Superior temporal gyrus (tissue), 1 donor: ENCODE results near the gene NINL.
"Not testable (repeated sequence)": the region's sequence is repeated elsewhere in the genome, so short reads cannot be mapped to it uniquely, and the experiment has no call there.

Experiments
- DNase-seq: peaks from one replicate; pipeline ENCODE4 v3.0.0-alpha.2; 2016; ENCODE audit errors: extremely low spot score

The NINL gene

GRCh38 chr20:25503936-25504335, 81.4 kb downstream of the NINL start:
- no peak for DNase-seq

GRCh38 chr20:25503051-25503639, 82.2 kb downstream of the NINL start:
- DNase-seq: not testable (repeated sequence)

- DNase-seq: no peak
Measured at GRCh38 chr20:25500880-25501351, 84.4 kb downstream of the NINL start.

- DNase-seq: no peak
Measured at GRCh38 chr20:25499855-25500434, 85.4 kb downstream of the NINL start.

GRCh38 chr20:25499031-25499430, 86.3 kb downstream of the NINL start:
- no peak for DNase-seq

- DNase-seq: no peak
Measured at GRCh38 chr20:25498280-25498606, 87.1 kb downstream of the NINL start.

GRCh38 chr20:25497586-25498279, 87.6 kb downstream of the NINL start:
- DNase-seq: no peak

- no peak for DNase-seq
Measured at GRCh38 chr20:25496968-25497401, 88.3 kb downstream of the NINL start.

GRCh38 chr20:25496165-25496967, 89.0 kb downstream of the NINL start:
- no peak for DNase-seq

- DNase-seq: no peak
Measured at GRCh38 chr20:25495189-25495824, 90.0 kb downstream of the NINL start.

GRCh38 chr20:25494506-25495188, 90.7 kb downstream of the NINL start:
- no peak for DNase-seq

- DNase-seq: no peak
Measured at GRCh38 chr20:25493748-25494505, 91.4 kb downstream of the NINL start.

GRCh38 chr20:25493137-25493536, 92.2 kb downstream of the NINL start:
- no peak for DNase-seq

GRCh38 chr20:25491446-25492038, 93.8 kb downstream of the NINL start:
- no peak for DNase-seq

- no peak for DNase-seq
Measured at GRCh38 chr20:25490656-25491445, 94.5 kb downstream of the NINL start.

- no peak for DNase-seq
Measured at GRCh38 chr20:25489221-25489871, 96.0 kb downstream of the NINL start.

GRCh38 chr20:25487975-25488374, 97.4 kb downstream of the NINL start:
- no peak for DNase-seq

GRCh38 chr20:25487306-25487705, 98.0 kb downstream of the NINL start:
- no peak for DNase-seq

- no peak for DNase-seq
Measured at GRCh38 chr20:25486377-25486776, 99.0 kb downstream of the NINL start.
